MCF 10A (cell line): ENCODE results near the gene PELI3. TPM values are rescaled to one million over a fixed set of nuclear protein-coding genes. Genes with fewer than 3 reads are reported as not detected.

Source experiments
- BruUV-seq: library from RNA; stranded (reverse); fragments of 400-500 nt; replicated peaks from 2 replicates; lab custom pipeline; 2021; lab: Mats Ljungman, UMichigan
- CTCF ChIA-PET: fragments of 300-600 bp; sonication (Branson Sonifier 250); formaldehyde crosslinking; extraction: SDS; loops from one replicate; lab custom pipeline; 2021; ENCODE audit warnings: antibody characterized with exemption, inconsistent platforms; lab: Yijun Ruan, JAX
- POLR2A ChIA-PET: fragments of 300-600, 350-650 bp; sonication (Branson Sonifier 250); formaldehyde crosslinking; extraction: SDS; loops from one replicate; lab custom pipeline; 2020; ENCODE audit warnings: antibody characterized with exemption, inconsistent platforms; lab: Yijun Ruan, JAX
- DNase-seq: peaks from one replicate; pipeline ENCODE4 v3.0.0-alpha.2; 2018; ENCODE audit not compliant: unreplicated experiment
- H3K27ac Mint-ChIP-seq: one replicate; pipeline ENCODE4 v1.8.0; 2022; ENCODE audit warnings: mild to moderate bottlenecking, low read depth, mixed read lengths; ENCODE audit not compliant: unreplicated experiment
- H3K27me3 Mint-ChIP-seq: one replicate; pipeline ENCODE4 v1.8.0; 2022; ENCODE audit warnings: mixed read lengths; ENCODE audit not compliant: insufficient read depth, unreplicated experiment
- H3K36me3 Mint-ChIP-seq: one replicate; pipeline ENCODE4 v1.8.0; 2022; ENCODE audit warnings: mild to moderate bottlenecking, moderate library complexity, mixed read lengths; ENCODE audit not compliant: insufficient read depth, unreplicated experiment
- H3K4me1 Mint-ChIP-seq: one replicate; pipeline ENCODE4 v1.8.0; 2022; ENCODE audit warnings: mixed read lengths; ENCODE audit not compliant: insufficient read depth, unreplicated experiment
- H3K4me3 Mint-ChIP-seq: one replicate; pipeline ENCODE4 v1.8.0; 2022; ENCODE audit warnings: mild to moderate bottlenecking, moderate library complexity, mixed read lengths; ENCODE audit not compliant: unreplicated experiment
- H3K9me3 Mint-ChIP-seq: one replicate; pipeline ENCODE4 v1.8.0; 2022; ENCODE audit warnings: mixed read lengths; ENCODE audit not compliant: unreplicated experiment
- CTCF ChIP-seq: fragments of 200-600 bp; IDR thresholded peaks from one replicate; pipeline ENCODE4 v1.8.0; 2022; ENCODE audit warnings: antibody characterized with exemption, mild to moderate bottlenecking; ENCODE audit not compliant: unreplicated experiment
- intact Hi-C: fragments of 100-400 bp; cut with micrococcal nuclease; formaldehyde crosslinking; loops from 2 replicates; pipeline ENCODE4 v1.14.1; 2022
- total RNA-seq: library from RNA; stranded (reverse); gene quantifications from 2 replicates; pipeline ENCODE4 v1.2.3, GENCODE V29; 2022

PELI3 gene
- total RNA-seq, 1 experiment from 2014 or later: 6.1 TPM

- POLR2A ChIA-PET: interaction anchor here (0.6 to 3.0 kb wide), 33 partner anchors 9 to 983 kb away, joined by 3 to 65 read pairs (median 4); partner anchors contain the start of genes ACTN3, BBS1, BRMS1 and CTSF
- Mint-ChIP-seq H3K27ac (peak within 1 kb of the TSS; percentile 95), H3K4me3 (peak within 1 kb of the TSS; percentile 96), H3K36me3 (peaks cover 30% of the 10 kb centered on the region), H3K4me1 (peaks cover 23% of the 10 kb centered on the region), H3K9me3 (no peaks in the 10 kb centered on the region), H3K27me3 (no peaks in the 10 kb centered on the region)
- intact Hi-C loops: loop anchor here (1.0 to 5.0 kb wide), 3 partner anchors 41 to 198 kb away; partner anchors contain the start of gene RBM14
- CTCF ChIA-PET: interaction anchor here (0.6 to 0.8 kb wide), 4 partner anchors 24 to 198 kb away, joined by 3 to 5 read pairs (median 3); no protein-coding TSS in a partner anchor
- TF ChIP-seq CTCF: no peak
- peak; percentile 98 for DNase-seq
- BruUV-seq: TSS peak; percentile 52
These were observed 13.6 kb downstream of the PELI3 start, which contains the start of gene DPP3 for GRCh38 chr11:66480117-66480938. DPP3 (plus strand) TSS chr11:66480434; CDS start chr11:66482201, 1,767 bp downstream.

GRCh38 chr11:66484806-66485380 lies 18.2 kb downstream of the PELI3 start:
- ChIA-PET POLR2A (no interaction called here), CTCF (no interaction called here)
- H3K27ac Mint-ChIP-seq: no peak overlapping the region
- no peak overlapping the region for H3K4me3 Mint-ChIP-seq
- H3K36me3 Mint-ChIP-seq: peaks cover 40% of the 10 kb centered on the region
- BruUV-seq: no TSS peak
- intact Hi-C loops: loop anchor here (5.0 kb wide), 1 partner anchor 132 kb away; the partner anchor contains the start of gene RBM14
- no peak for TF ChIP-seq CTCF
- DNase-seq: no peak
- H3K4me1 Mint-ChIP-seq: peaks cover 5% of the 10 kb centered on the region
- H3K27me3 Mint-ChIP-seq: no peaks in the 10 kb centered on the region
- no peaks in the 10 kb centered on the region for H3K9me3 Mint-ChIP-seq

DNA sequence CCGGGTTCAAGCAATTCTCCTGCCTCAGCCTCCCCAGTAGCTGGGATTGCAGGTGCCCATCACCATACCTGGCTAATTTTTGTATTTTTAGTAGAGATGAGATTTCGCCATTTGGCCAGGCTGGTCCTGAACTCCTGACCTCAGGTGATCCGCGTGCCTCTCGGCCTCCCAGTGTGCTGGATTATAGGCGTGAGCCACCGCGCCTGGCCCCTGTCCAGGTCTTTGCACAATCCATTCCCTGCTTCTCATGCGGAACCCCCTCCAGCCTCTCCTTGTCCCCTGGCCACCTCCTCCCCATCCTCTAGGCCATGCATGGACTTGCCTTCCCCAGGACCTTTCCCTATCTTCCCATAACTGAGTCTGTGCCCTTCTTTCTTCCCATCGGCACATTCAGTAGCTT lies 22.3 kb downstream of the PELI3 start:
- intact Hi-C loops: no loop called here
- no TSS peak for BruUV-seq
- ChIA-PET POLR2A (interaction anchor here (1.8 kb wide), 1 partner anchor 9 kb away, joined by 4 read pairs; the partner anchor contains the start of gene DPP3), CTCF (interaction anchor here (0.6 to 0.7 kb wide), 2 partner anchors 12 to 104 kb away, joined by 3 read pairs; partner anchors contain the start of genes CCDC87 and CCS)
- Mint-ChIP-seq H3K4me3 (no peak overlapping the region), H3K27ac (no peak overlapping the region), H3K36me3 (peaks cover 50% of the 10 kb centered on the region), H3K27me3 (no peaks in the 10 kb centered on the region), H3K4me1 (no peaks in the 10 kb centered on the region), H3K9me3 (no peaks in the 10 kb centered on the region)
- no peak for TF ChIP-seq CTCF
- DNase-seq: no peak

DNA sequence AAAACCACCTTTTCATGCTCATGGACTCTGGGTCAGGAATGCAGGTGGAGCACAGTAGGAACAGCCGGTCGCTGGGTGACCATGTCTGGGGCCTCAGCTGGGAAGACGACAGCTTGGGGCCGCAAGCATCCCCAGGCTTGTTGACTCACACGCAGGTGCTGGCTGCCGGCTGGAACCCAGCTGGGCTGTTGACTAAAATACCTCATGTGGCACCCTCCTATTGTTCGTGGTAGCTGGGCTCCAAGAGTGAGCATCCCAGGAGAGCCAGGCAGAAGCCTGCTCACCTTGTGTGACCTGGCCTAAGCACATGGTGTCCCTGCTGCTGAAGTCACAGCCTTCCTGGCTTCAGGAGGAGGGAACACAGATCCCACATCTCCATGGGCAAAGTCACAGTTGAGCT lies 22.9 kb downstream of the PELI3 start:
- Mint-ChIP-seq H3K36me3 (peaks cover 50% of the 10 kb centered on the region), H3K27ac (no peak overlapping the region), H3K27me3 (no peaks in the 10 kb centered on the region), H3K4me1 (no peaks in the 10 kb centered on the region), H3K9me3 (no peaks in the 10 kb centered on the region), H3K4me3 (no peak overlapping the region)
- ChIA-PET CTCF (interaction anchor here (0.6 to 0.7 kb wide), 3 partner anchors 12 to 924 kb away, joined by 3 to 7 read pairs (median 3); partner anchors contain the start of genes CCDC87 and CCS), POLR2A (interaction anchor here (1.8 kb wide), 1 partner anchor 10 kb away, joined by 4 read pairs; the partner anchor contains the start of gene DPP3)
- intact Hi-C loops: no loop called here
- no peak for DNase-seq
- BruUV-seq: no TSS peak
- TF ChIP-seq CTCF: no peak
